Keratinocyte (primary cell): ENCODE measurements around the gene ARHGEF2. TPM values are rescaled to one million over a fixed set of nuclear protein-coding genes. Genes with fewer than 3 reads are reported as not detected.
A peak's percentile ranks its signal among the peaks of the same experiment; 100 is the strongest.

Experiments used
- DNase-seq: peaks from one replicate; pipeline ENCODE4 v3.0.0-alpha.2; 2011; ENCODE audit warnings: low read depth, missing footprints, low spot score
- FAIRE-seq: peaks from 2 replicates; lab custom pipeline; 2011; peaks lifted over from hg19 to GRCh38; lab: Jason Lieb, UNC
- H2AFZ ChIP-seq: 2 replicates; pipeline ENCODE4 v1.6.0; 2012; ENCODE audit warnings: low read length, control low read depth, inconsistent platforms; ENCODE audit not compliant: control insufficient read depth
- H3K27ac ChIP-seq: 2 replicates; pipeline ENCODE4 v1.5.1; 2011; ENCODE audit warnings: low read length; ENCODE audit not compliant: control insufficient read depth, insufficient read depth
- H3K27me3 ChIP-seq: 3 replicates; pipeline ENCODE4 v1.6.0; 2011; ENCODE audit warnings: low read length; ENCODE audit not compliant: control insufficient read depth, insufficient read depth; ENCODE audit errors: extremely low read depth
- H3K36me3 ChIP-seq, 2 experiments: 2 replicates in 1 of 2; 3 replicates in 1 of 2; pipeline ENCODE4 v1.5.1; 2011; ENCODE audit warnings: low read length in 2 of 2, mild to moderate bottlenecking in 1 of 2; ENCODE audit not compliant: control insufficient read depth in 2 of 2, insufficient read depth in 2 of 2; ENCODE audit errors: extremely low read depth in 1 of 2
- H3K4me1 ChIP-seq: 3 replicates; pipeline ENCODE4 v1.5.1; 2011; ENCODE audit warnings: low read length; ENCODE audit not compliant: control insufficient read depth, insufficient read depth; ENCODE audit errors: extremely low read depth
- H3K4me2 ChIP-seq: 3 replicates; pipeline ENCODE4 v1.6.0; 2011; ENCODE audit warnings: low read depth, low read length; ENCODE audit not compliant: control insufficient read depth, insufficient read depth; ENCODE audit errors: extremely low read depth
- H3K4me3 ChIP-seq, 3 experiments: fragments of 200-600 bp in 1 of 3; sonication (generic) in 1 of 3; 2 replicates in 2 of 3; 3 replicates in 1 of 3; pipeline ENCODE4 v1.5.1; 2011 to 2016; ENCODE audit warnings: low read length in 3 of 3, mild to moderate bottlenecking in 3 of 3, control low read depth in 2 of 3, inconsistent platforms in 1 of 3, low read depth in 1 of 3, mixed read lengths in 1 of 3, mixed run types in 1 of 3, moderate library complexity in 1 of 3; ENCODE audit not compliant: control insufficient read depth in 2 of 3, insufficient read depth in 2 of 3; ENCODE audit errors: extremely low read depth in 1 of 3
- H3K79me2 ChIP-seq: 2 replicates; pipeline ENCODE4 v1.6.0; 2012; ENCODE audit warnings: low read length; ENCODE audit not compliant: control insufficient read depth, insufficient read depth
- H3K9ac ChIP-seq: 3 replicates; pipeline ENCODE4 v1.6.0; 2011; ENCODE audit warnings: low read length; ENCODE audit not compliant: control insufficient read depth, insufficient read depth; ENCODE audit errors: extremely low read depth
- H3K9me1 ChIP-seq: 3 replicates; pipeline ENCODE4 v1.6.0; 2011; ENCODE audit warnings: low read length; ENCODE audit not compliant: control insufficient read depth, insufficient read depth; ENCODE audit errors: extremely low read depth
- H3K9me3 ChIP-seq: 2 replicates; pipeline ENCODE4 v1.5.1; 2012; ENCODE audit warnings: low read depth, low read length; ENCODE audit not compliant: control insufficient read depth
- H4K20me1 ChIP-seq: 3 replicates; pipeline ENCODE4 v1.6.0; 2011; ENCODE audit warnings: low read length; ENCODE audit not compliant: control insufficient read depth, insufficient read depth; ENCODE audit errors: extremely low read depth
- EZH2 ChIP-seq: IDR thresholded peaks from one replicate; pipeline ENCODE4 v1.6.1; 2012; ENCODE audit warnings: inconsistent platforms, mild to moderate bottlenecking, low read length, moderate library complexity
- dilution Hi-C: fragments of 300-500 bp; cut with MboI; formaldehyde crosslinking; loops from one replicate; pipeline ENCODE4 v1.7.0; 2020; ENCODE audit warnings: low sequenced_read_pairs; ENCODE audit not compliant: extremely low pct_ligation_motif_present
- polyA plus RNA-seq, 5 experiments: library from polyadenylated mRNA; depleted of rRNA in 3 of 5; stranded (reverse) in 3 of 5; stranded (forward) in 1 of 5; unstranded in 1 of 5; fragments of >200 nt; gene quantifications; 1 replicate in 1 of 5; 2 replicates in 3 of 5; 3 replicates in 1 of 5; pipeline versions ENCODE4 v1.2.1 to v1.2.3, GENCODE V29; 2011 to 2012; ENCODE audit warnings: missing spikeins in 2 of 5, low read depth in 1 of 5, low replicate concordance in 1 of 5
- TF ChIP-seq, protein P1 (sequence below), 3 experiments: IDR thresholded peaks in 1 of 3; conservative IDR thresholded peaks in 1 of 3; optimal IDR thresholded peaks in 1 of 3; 2 replicates in 2 of 3; 3 replicates in 1 of 3; pipeline versions ENCODE3 to v1.5.1; 2011; ENCODE audit warnings: low read length in 3 of 3, mild to moderate bottlenecking in 3 of 3, moderate library complexity in 2 of 3, control low read depth in 1 of 3, inconsistent platforms in 1 of 3; ENCODE audit not compliant: insufficient read depth in 2 of 3; ENCODE audit errors: extremely low read depth in 1 of 3

Gene ARHGEF2
- polyA plus RNA-seq, 1 donor (not counting 4 experiments of a cell fraction or from before 2014, with no cell fraction given), result 38.7 TPM

DNA sequence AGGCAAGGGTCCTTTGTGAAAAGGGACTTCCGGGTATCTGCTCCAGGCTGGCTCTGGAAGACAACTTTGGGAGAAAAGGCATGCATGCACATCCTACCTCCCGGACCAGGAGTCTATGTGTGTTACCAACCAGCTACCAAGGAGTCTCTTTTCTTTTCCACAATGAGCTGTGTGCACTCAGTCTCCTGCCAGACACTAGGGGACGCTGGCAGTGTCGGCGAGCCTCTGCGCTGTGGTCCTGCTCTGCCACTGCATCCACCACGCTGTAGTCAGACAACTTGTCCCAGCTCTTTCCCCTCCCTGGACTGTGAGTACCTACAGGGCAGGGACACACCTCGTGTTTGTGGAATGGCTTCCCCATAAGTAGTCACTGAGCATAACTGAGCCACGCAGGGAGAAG is 47.5 kb upstream of the ARHGEF2 start:
- H3K27ac ChIP-seq, result no peak overlapping the region
- peaks cover 4% of the 10 kb centered on the region for H3K27me3 ChIP-seq
- dilution Hi-C loops, result no loop called here
- H4K20me1 ChIP-seq, result no peaks in the 10 kb centered on the region
- no peaks in the 10 kb centered on the region for H3K79me2 ChIP-seq
- no peak for FAIRE-seq
- H3K4me1 ChIP-seq, result no peaks in the 10 kb centered on the region
- no peak overlapping the region for H3K9ac ChIP-seq
- no peaks in the 10 kb centered on the region for H3K36me3 ChIP-seq
- TF ChIP-seq, protein P1, sequence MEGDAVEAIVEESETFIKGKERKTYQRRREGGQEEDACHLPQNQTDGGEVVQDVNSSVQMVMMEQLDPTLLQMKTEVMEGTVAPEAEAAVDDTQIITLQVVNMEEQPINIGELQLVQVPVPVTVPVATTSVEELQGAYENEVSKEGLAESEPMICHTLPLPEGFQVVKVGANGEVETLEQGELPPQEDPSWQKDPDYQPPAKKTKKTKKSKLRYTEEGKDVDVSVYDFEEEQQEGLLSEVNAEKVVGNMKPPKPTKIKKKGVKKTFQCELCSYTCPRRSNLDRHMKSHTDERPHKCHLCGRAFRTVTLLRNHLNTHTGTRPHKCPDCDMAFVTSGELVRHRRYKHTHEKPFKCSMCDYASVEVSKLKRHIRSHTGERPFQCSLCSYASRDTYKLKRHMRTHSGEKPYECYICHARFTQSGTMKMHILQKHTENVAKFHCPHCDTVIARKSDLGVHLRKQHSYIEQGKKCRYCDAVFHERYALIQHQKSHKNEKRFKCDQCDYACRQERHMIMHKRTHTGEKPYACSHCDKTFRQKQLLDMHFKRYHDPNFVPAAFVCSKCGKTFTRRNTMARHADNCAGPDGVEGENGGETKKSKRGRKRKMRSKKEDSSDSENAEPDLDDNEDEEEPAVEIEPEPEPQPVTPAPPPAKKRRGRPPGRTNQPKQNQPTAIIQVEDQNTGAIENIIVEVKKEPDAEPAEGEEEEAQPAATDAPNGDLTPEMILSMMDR (optimal IDR thresholded peaks at IDR 0.05 in 1 of 3, IDR thresholded peaks at IDR 0.05 in 1 of 3, conservative IDR thresholded peaks at IDR 0.05 in 1 of 3; ENCODE audit: extremely low read depth in 1 of 3, insufficient read depth in 2 of 3, low read length in 3 of 3), result peak; percentile 37 to 58 (median 56)
- no peak for TF ChIP-seq EZH2
- no peaks in the 10 kb centered on the region for H3K9me3 ChIP-seq
- H2AFZ ChIP-seq, result no peak overlapping the region
- H3K4me2 ChIP-seq, result no peak overlapping the region
- no peak overlapping the region for H3K4me3 ChIP-seq
- no peaks in the 10 kb centered on the region for H3K9me1 ChIP-seq
- DNase-seq, result no peak

DNA sequence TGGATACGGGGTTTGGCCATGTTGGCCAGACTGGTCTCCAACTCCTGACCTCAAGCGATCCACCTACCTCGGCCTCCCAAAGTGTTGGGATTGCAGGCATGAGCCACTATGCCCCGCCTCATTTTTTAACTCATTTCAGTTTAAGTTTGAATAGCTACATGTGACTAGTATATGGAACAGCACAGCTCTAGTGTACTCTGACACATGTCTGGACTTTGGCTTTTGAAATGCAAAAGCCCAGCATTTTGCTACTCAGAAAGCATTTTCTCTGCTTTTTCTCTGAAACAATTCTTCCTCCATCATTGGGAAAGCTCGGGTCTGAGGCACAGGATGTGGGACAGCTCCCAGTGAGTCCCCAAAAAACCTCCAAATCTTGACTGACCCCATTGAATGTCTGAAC is 46.5 kb upstream of the ARHGEF2 start:
- Histone ChIP-seq H3K36me3 (peaks cover 0 to 2% of the 10 kb centered on the region in 2 experiments), H3K27me3 (peaks cover 4% of the 10 kb centered on the region), H3K4me2 (no peak overlapping the region), H3K9me1 (no peaks in the 10 kb centered on the region), H2AFZ (no peak overlapping the region), H3K27ac (no peak overlapping the region), H3K9me3 (no peaks in the 10 kb centered on the region), H4K20me1 (no peaks in the 10 kb centered on the region), H3K4me1 (peaks cover 1% of the 10 kb centered on the region), H3K4me3 (no peak overlapping the region), H3K9ac (no peak overlapping the region), H3K79me2 (peaks cover 9% of the 10 kb centered on the region)
- dilution Hi-C loops, result no loop called here
- FAIRE-seq (no peak), DNase-seq (no peak)
- TF ChIP-seq EZH2, result no peak
- TF ChIP-seq, protein P1 (optimal IDR thresholded peaks at IDR 0.05 in 1 of 3, IDR thresholded peaks at IDR 0.05 in 1 of 3, conservative IDR thresholded peaks at IDR 0.05 in 1 of 3; ENCODE audit: extremely low read depth in 1 of 3, insufficient read depth in 2 of 3, low read length in 3 of 3), result no peak
